GM12875 (cell line): Measurements from ENCODE around the gene PACSIN2.

ENCODE experiments used
- H3K4me3 ChIP-seq: one replicate; pipeline ENCODE4 v1.5.1; 2011; ENCODE audit warnings: low read depth, low read length, control low read depth
- CTCF ChIP-seq: IDR thresholded peaks from 2 replicates; pipeline ENCODE4 v1.5.1; 2011; ENCODE audit warnings: low read depth, mild to moderate bottlenecking, control low read depth, inconsistent platforms, low read length, moderate library complexity, borderline replicate concordance; ENCODE audit not compliant: insufficient read depth

The PACSIN2 gene

GRCh38 chr22:42994917-42995562, 19.9 kb downstream of the PACSIN2 start:
- H3K4me3 ChIP-seq = no peak overlapping the region
- TF ChIP-seq CTCF = no peak

GRCh38 chr22:42994276-42994916, 20.6 kb downstream of the PACSIN2 start:
- H3K4me3 ChIP-seq = no peak overlapping the region
- TF ChIP-seq CTCF = no peak

- no peak for TF ChIP-seq CTCF
- H3K4me3 ChIP-seq = no peak overlapping the region
Observed at GRCh38 chr22:42993651-42994275, 21.2 kb downstream of the PACSIN2 start.

GRCh38 chr22:42992886-42993479, 22.0 kb downstream of the PACSIN2 start:
- no peak for TF ChIP-seq CTCF
- no peak overlapping the region for H3K4me3 ChIP-seq

- H3K4me3 ChIP-seq = no peak overlapping the region
- no peak for TF ChIP-seq CTCF
Observed at GRCh38 chr22:42992092-42992491, 22.9 kb downstream of the PACSIN2 start.

- TF ChIP-seq CTCF = no peak
- H3K4me3 ChIP-seq = no peak overlapping the region
Observed at GRCh38 chr22:42991010-42991651, 23.8 kb downstream of the PACSIN2 start.
